ENCODE data around the gene C1QTNF4. TPM values are rescaled to one million over a fixed set of nuclear protein-coding genes. Genes with fewer than 3 reads are reported as not detected.

Gene C1QTNF4
- total and polyA plus RNA-seq, 9 of the 15 experiments (the other 6 are each of a cell fraction or from before 2014, with no cell fraction given) = not detected

DNA sequence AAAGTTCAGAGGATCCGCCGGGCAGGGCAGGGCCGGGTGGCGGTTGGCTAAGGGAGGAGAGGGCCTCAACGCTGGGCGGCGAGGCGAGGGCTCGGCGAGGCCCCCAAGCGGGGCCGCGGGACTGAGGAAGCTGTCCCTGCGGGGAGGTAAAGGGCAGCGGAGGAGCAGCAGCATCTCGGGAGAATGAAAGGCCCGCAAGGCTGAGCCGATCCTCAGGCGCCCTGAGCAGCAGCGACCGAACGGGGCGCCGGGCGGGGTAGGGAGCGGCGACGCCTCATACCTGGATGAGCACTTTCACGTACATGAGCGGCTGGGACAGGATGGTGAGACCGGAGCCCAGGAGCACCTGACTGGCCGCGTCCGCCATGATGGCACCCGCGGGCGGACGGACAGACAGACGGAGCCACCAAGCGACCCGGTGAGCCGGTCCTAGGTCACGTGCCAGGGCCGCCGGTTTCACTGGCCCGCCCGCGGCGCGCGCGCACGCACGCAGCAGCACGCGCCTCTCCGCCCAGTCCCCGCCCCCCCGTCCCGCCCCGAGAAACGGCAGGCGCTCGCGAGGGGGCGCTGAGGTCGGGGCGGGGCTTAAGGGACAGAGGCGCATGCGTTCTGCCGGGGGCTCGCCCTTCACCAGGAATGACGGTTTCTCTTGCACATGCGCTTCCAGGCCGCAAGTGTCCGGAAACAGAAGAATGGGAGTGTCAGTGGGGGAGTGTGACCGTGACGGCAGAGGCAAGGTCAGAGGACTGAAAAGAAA lies 48.1 kb upstream of the C1QTNF4 start, which contains the start of gene MTCH2 (continued):
- TF ChIP-seq, protein P1, sequence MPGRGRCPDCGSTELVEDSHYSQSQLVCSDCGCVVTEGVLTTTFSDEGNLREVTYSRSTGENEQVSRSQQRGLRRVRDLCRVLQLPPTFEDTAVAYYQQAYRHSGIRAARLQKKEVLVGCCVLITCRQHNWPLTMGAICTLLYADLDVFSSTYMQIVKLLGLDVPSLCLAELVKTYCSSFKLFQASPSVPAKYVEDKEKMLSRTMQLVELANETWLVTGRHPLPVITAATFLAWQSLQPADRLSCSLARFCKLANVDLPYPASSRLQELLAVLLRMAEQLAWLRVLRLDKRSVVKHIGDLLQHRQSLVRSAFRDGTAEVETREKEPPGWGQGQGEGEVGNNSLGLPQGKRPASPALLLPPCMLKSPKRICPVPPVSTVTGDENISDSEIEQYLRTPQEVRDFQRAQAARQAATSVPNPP (IDR thresholded peaks at IDR 0.05; ENCODE audit: borderline replicate concordance, insufficient read depth, insufficient read length) = no peak
- TF ChIP-seq, protein P2, sequence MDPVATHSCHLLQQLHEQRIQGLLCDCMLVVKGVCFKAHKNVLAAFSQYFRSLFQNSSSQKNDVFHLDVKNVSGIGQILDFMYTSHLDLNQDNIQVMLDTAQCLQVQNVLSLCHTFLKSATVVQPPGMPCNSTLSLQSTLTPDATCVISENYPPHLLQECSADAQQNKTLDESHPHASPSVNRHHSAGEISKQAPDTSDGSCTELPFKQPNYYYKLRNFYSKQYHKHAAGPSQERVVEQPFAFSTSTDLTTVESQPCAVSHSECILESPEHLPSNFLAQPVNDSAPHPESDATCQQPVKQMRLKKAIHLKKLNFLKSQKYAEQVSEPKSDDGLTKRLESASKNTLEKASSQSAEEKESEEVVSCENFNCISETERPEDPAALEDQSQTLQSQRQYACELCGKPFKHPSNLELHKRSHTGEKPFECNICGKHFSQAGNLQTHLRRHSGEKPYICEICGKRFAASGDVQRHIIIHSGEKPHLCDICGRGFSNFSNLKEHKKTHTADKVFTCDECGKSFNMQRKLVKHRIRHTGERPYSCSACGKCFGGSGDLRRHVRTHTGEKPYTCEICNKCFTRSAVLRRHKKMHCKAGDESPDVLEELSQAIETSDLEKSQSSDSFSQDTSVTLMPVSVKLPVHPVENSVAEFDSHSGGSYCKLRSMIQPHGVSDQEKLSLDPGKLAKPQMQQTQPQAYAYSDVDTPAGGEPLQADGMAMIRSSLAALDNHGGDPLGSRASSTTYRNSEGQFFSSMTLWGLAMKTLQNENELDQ (CRISPR knock-in tag; IDR thresholded peaks at IDR 0.05; ENCODE audit: borderline replicate concordance) = no peak
- TF ChIP-seq MTF1 (CRISPR knock-in tag; IDR thresholded peaks at IDR 0.05; ENCODE audit: borderline replicate concordance) = no peak
- peak; percentile 91 for TF ChIP-seq CHD2 (IDR thresholded peaks at IDR 0.05; ENCODE audit: low read depth, low read length)
- TF ChIP-seq, protein P3, sequence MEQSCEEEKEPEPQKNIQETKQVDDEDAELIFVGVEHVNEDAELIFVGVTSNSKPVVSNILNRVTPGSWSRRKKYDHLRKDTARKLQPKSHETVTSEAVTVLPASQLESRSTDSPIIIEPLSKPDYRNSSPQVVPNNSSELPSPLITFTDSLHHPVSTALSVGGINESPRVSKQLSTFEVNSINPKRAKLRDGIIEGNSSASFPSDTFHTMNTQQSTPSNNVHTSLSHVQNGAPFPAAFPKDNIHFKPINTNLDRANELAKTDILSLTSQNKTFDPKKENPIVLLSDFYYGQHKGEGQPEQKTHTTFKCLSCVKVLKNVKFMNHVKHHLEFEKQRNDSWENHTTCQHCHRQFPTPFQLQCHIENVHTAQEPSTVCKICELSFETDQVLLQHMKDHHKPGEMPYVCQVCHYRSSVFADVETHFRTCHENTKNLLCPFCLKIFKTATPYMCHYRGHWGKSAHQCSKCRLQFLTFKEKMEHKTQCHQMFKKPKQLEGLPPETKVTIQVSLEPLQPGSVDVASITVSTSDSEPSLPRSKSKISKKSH (CRISPR knock-in tag; IDR thresholded peaks at IDR 0.05) = no peak
- TF ChIP-seq, protein P4, sequence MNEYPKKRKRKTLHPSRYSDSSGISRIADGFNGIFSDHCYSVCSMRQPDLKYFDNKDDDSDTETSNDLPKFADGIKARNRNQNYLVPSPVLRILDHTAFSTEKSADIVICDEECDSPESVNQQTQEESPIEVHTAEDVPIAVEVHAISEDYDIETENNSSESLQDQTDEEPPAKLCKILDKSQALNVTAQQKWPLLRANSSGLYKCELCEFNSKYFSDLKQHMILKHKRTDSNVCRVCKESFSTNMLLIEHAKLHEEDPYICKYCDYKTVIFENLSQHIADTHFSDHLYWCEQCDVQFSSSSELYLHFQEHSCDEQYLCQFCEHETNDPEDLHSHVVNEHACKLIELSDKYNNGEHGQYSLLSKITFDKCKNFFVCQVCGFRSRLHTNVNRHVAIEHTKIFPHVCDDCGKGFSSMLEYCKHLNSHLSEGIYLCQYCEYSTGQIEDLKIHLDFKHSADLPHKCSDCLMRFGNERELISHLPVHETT (CRISPR knock-in tag; conservative IDR thresholded peaks at IDR 0.05 in 1 of 2, IDR thresholded peaks at IDR 0.05 in 1 of 2) = peak in 1 of 2 experiments; percentile 94; a peak in 2 of 4 replicates
- TF ChIP-seq, protein P5, sequence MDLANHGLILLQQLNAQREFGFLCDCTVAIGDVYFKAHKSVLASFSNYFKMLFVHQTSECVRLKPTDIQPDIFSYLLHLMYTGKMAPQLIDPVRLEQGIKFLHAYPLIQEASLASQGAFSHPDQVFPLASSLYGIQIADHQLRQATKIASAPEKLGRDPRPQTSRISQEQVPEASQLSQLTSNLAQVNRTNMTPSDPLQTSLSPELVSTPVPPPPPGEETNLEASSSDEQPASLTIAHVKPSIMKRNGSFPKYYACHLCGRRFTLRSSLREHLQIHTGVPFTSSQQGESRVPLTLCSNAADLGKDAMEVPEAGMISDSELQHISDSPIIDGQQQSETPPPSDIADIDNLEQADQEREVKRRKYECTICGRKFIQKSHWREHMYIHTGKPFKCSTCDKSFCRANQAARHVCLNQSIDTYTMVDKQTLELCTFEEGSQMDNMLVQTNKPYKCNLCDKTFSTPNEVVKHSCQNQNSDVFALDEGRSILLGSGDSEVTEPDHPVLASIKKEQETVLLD (IDR thresholded peaks at IDR 0.05) = peak; percentile 96
- TF ChIP-seq ADNP (tag; IDR thresholded peaks at IDR 0.05) = no peak
- peak; percentile 41; the same call in 1 of the 2 replicates for TF ChIP-seq GTF2F1 (IDR thresholded peaks at IDR 0.05; ENCODE audit: low read depth, low read length)
- no peak for TF ChIP-seq RHOXF2B (CRISPR knock-in tag; conservative IDR thresholded peaks at IDR 0.05)
- no peak for TF ChIP-seq ILK (tag; IDR thresholded peaks at IDR 0.05; ENCODE audit: borderline replicate concordance, low read depth)
- TF ChIP-seq, protein P6, sequence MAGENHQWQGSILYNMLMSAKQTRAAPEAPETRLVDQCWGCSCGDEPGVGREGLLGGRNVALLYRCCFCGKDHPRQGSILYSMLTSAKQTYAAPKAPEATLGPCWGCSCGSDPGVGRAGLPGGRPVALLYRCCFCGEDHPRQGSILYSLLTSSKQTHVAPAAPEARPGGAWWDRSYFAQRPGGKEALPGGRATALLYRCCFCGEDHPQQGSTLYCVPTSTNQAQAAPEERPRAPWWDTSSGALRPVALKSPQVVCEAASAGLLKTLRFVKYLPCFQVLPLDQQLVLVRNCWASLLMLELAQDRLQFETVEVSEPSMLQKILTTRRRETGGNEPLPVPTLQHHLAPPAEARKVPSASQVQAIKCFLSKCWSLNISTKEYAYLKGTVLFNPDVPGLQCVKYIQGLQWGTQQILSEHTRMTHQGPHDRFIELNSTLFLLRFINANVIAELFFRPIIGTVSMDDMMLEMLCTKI (IDR thresholded peaks at IDR 0.05; ENCODE audit: partially characterized antibody) = no peak
- TF ChIP-seq L3MBTL2 (IDR thresholded peaks at IDR 0.05) = peak; percentile 96
- no peak for TF ChIP-seq XRCC3 (IDR thresholded peaks at IDR 0.05)
- TF ChIP-seq HDAC6 (IDR thresholded peaks at IDR 0.05; ENCODE audit: low read depth, low read length) = no peak
- no peak for TF ChIP-seq NR1H2 (CRISPR knock-in tag; IDR thresholded peaks at IDR 0.05)

Data from K562 (cell line).